Activated B cell treated with CpG ODN at 0.5 μM for 24 hours (primary cell): ENCODE measurements around the gene FGFR2. TPM values are rescaled to one million over a fixed set of nuclear protein-coding genes. Genes with fewer than 3 reads are reported as not detected.

Experiments
- ATAC-seq: fragments of 200-7000 bp; cut with Tn5 transposase; one replicate; pipeline ENCODE4 v1.10.0; 2021; ENCODE audit warnings: low read depth, mild to moderate bottlenecking, moderate library complexity
- CTCF ChIA-PET: fragments of 350-600 bp; sonication (Branson Sonifier 250); formaldehyde crosslinking; loops from one replicate; lab custom pipeline; 2021; ENCODE audit warnings: antibody characterized with exemption; lab: Charles Lee
- POLR2A ChIA-PET: fragments of 350-600 bp; sonication (Branson Sonifier 250); formaldehyde crosslinking; loops from one replicate; lab custom pipeline; 2021; ENCODE audit warnings: antibody characterized with exemption; lab: Charles Lee
- DNase-seq: peaks from one replicate; pipeline ENCODE4 v3.0.0; 2022
- H3K27ac Mint-ChIP-seq: one replicate; pipeline ENCODE4 v1.8.0; 2020; ENCODE audit warnings: mixed read lengths
- H3K27me3 Mint-ChIP-seq: one replicate; pipeline ENCODE4 v1.8.0; 2021; ENCODE audit warnings: mixed read lengths
- H3K36me3 Mint-ChIP-seq: one replicate; pipeline ENCODE4 v1.8.0; 2021; ENCODE audit warnings: low read depth, mixed read lengths
- H3K4me1 Mint-ChIP-seq: one replicate; pipeline ENCODE4 v1.8.0; 2021; ENCODE audit warnings: mixed read lengths
- H3K4me3 Mint-ChIP-seq: one replicate; pipeline ENCODE4 v1.8.0; 2020; ENCODE audit warnings: mild to moderate bottlenecking, mixed read lengths
- H3K9me3 Mint-ChIP-seq: one replicate; pipeline ENCODE4 v1.8.0; 2020; ENCODE audit warnings: mixed read lengths
- intact Hi-C: fragments of 100-400 bp; cut with micrococcal nuclease; formaldehyde crosslinking; loops from one replicate; pipeline ENCODE4 v1.15.1; 2024
- total RNA-seq: library from RNA; stranded (reverse); gene quantifications from 2 replicates; pipeline ENCODE4 v1.2.3, GENCODE V29; 2022
- TF ChIP-seq, protein P1 (sequence below): fragments of 200-600 bp; IDR thresholded peaks from one replicate; pipeline ENCODE4 v1.8.0; 2022; ENCODE audit warnings: antibody characterized with exemption, mild to moderate bottlenecking

FGFR2 gene
- total RNA-seq, 1 donor from 2014 or later: not detected

DNA sequence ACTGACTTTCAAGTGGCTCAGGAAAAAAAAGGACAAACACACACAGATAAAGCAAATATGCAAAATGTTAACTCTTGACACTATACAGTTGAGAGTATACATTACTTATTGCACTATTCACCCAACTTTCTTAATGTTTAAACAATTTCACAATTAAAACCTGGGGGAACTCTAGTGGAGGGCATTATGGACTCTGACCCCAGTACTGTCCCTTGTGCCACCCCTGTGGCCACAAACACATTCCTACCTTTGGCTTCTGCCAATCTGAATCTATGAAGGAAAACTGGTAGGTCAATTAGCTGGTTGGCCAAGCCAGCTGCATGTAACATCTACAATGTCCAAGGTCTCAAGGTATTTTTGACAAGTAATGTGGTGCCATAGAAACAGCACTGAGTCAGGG, 7.5 kb upstream of the FGFR2 start:
- TF ChIP-seq, protein P1, sequence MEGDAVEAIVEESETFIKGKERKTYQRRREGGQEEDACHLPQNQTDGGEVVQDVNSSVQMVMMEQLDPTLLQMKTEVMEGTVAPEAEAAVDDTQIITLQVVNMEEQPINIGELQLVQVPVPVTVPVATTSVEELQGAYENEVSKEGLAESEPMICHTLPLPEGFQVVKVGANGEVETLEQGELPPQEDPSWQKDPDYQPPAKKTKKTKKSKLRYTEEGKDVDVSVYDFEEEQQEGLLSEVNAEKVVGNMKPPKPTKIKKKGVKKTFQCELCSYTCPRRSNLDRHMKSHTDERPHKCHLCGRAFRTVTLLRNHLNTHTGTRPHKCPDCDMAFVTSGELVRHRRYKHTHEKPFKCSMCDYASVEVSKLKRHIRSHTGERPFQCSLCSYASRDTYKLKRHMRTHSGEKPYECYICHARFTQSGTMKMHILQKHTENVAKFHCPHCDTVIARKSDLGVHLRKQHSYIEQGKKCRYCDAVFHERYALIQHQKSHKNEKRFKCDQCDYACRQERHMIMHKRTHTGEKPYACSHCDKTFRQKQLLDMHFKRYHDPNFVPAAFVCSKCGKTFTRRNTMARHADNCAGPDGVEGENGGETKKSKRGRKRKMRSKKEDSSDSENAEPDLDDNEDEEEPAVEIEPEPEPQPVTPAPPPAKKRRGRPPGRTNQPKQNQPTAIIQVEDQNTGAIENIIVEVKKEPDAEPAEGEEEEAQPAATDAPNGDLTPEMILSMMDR: no peak
- Mint-ChIP-seq H3K9me3 (no peaks in the 10 kb centered on the region), H3K27ac (no peak overlapping the region), H3K4me1 (no peaks in the 10 kb centered on the region), H3K27me3 (peaks cover 26% of the 10 kb centered on the region), H3K36me3 (no peaks in the 10 kb centered on the region), H3K4me3 (no peak overlapping the region)
- DNase-seq: no peak
- ATAC-seq: no peak
- intact Hi-C loops: no loop called here
- CTCF ChIA-PET: no interaction called here
- POLR2A ChIA-PET: no interaction called here

- DNase-seq (no peak), ATAC-seq (no peak)
- POLR2A ChIA-PET: no interaction called here
- intact Hi-C loops: no loop called here
- Mint-ChIP-seq H3K9me3 (no peaks in the 10 kb centered on the region), H3K27me3 (peaks cover 33% of the 10 kb centered on the region), H3K4me3 (no peak overlapping the region), H3K27ac (no peak overlapping the region), H3K4me1 (peaks cover 3% of the 10 kb centered on the region), H3K36me3 (no peaks in the 10 kb centered on the region)
- TF ChIP-seq, protein P1: no peak
- CTCF ChIA-PET: no interaction called here
These were observed 3.2 kb upstream of the FGFR2 start for GRCh38 chr10:121601458-121601857.

- intact Hi-C loops: no loop called here
- ChIA-PET CTCF (no interaction called here), POLR2A (no interaction called here)
- Mint-ChIP-seq H3K27ac (no peak overlapping the region), H3K27me3 (peaks cover 41% of the 10 kb centered on the region), H3K4me3 (no peak overlapping the region), H3K9me3 (no peaks in the 10 kb centered on the region), H3K4me1 (peaks cover 3% of the 10 kb centered on the region), H3K36me3 (no peaks in the 10 kb centered on the region)
- ATAC-seq (no peak), DNase-seq (no peak)
- TF ChIP-seq, protein P1: no peak
These were observed 2.4 kb upstream of the FGFR2 start for GRCh38 chr10:121600611-121601010.

DNA sequence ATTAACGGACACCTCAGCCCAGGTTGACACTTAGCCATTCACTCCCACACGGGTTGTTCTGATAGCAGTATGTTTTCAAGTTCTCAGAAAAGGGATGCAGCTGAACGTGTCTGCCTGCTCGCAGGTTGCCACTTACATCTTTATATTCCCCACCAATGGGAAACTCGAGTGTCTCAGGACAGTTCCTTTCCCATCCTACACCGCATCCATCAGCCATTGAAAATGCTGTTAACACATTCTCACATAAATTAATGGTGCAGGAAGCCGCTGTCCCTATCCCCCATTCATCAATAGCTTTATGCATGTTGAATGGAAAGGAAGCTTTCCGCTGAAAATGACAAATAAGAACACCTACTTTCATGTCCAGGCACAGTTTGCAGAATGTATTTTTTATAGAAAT, 1.7 kb upstream of the FGFR2 start:
- DNase-seq (no peak), ATAC-seq (no peak)
- H3K36me3 Mint-ChIP-seq: no peaks in the 10 kb centered on the region
- intact Hi-C loops: no loop called here
- no peak overlapping the region for H3K27ac Mint-ChIP-seq
- CTCF ChIA-PET: no interaction called here
- TF ChIP-seq, protein P1: no peak
- POLR2A ChIA-PET: no interaction called here
- H3K4me3 Mint-ChIP-seq: no peak overlapping the region
- H3K9me3 Mint-ChIP-seq: no peaks in the 10 kb centered on the region
- H3K4me1 Mint-ChIP-seq: peaks cover 3% of the 10 kb centered on the region
- H3K27me3 Mint-ChIP-seq: peaks cover 48% of the 10 kb centered on the region

DNA sequence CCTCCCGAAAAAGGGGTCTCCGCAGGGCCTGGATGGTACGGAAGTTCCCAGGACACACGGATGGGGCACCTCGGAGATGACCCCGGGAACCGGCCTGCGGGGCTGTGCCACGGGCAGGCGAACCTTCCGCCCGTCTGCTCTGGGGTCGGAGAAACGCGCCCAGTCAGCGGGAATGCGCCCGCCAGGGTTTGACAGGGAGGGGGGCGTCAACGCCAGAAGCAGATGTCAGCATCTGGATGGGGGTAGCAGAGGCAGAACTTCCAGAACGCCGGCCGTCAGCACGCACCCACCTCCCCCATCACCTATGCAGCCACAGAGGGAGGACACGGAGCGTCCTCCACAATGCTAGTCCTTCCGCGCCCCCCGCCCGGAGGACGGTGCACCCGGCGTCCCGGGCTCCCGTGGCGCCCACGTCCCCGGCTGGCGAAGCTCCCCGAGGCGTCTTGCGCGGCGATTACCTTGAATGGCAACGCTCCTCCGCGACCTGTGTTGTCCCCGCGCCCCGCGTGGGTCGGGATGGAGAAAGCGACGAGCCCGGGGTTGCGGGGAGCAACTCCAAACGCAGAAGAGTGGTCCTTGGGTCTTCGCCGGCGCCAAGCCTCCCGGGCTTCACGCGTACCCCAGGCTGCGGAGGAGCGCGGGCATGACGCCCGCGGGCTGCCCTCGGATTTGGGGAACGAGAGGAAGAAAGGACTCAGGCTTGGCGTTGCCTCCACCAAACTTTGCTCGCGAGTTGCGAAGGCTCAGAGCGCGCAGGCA, 561 bp downstream of the FGFR2 start:
- H3K4me1 Mint-ChIP-seq: peaks cover 3% of the 10 kb centered on the region
- ATAC-seq (no peak), DNase-seq (no peak)
- CTCF ChIA-PET: no interaction called here
- H3K27me3 Mint-ChIP-seq: peaks cover 51% of the 10 kb centered on the region
- H3K4me3 Mint-ChIP-seq: no peak overlapping the region
- H3K9me3 Mint-ChIP-seq: no peaks in the 10 kb centered on the region
- intact Hi-C loops: no loop called here
- H3K36me3 Mint-ChIP-seq: no peaks in the 10 kb centered on the region
- POLR2A ChIA-PET: no interaction called here
- TF ChIP-seq, protein P1: no peak
- no peak overlapping the region for H3K27ac Mint-ChIP-seq
